K562 (cell line): Measurements from ENCODE around the gene BRD3. TPM values are rescaled to one million over a fixed set of nuclear protein-coding genes. Genes with fewer than 3 reads are reported as not detected.

Experiments used
- ATAC-seq: fragments of 200-7000 bp; cut with Tn5 transposase; 3 replicates; pipeline ENCODE4 v1.9.1; 2020; ENCODE audit warnings: moderate library complexity
- BruUV-seq: library from RNA; stranded (reverse); fragments of 400-500 nt; replicated peaks from 2 replicates; lab custom pipeline; 2021; lab: Mats Ljungman, UMichigan
- CTCF ChIA-PET: fragments of 300-600 bp; formaldehyde crosslinking; extraction: SDS; loops from one replicate; lab custom pipeline; 2021; ENCODE audit warnings: low intra/inter-chr PET ratio; lab: Yijun Ruan, JAX
- POLR2A ChIA-PET: fragments of 300-600, 350-650 bp; sonication (Branson Sonifier 250); formaldehyde crosslinking; extraction: SDS; loops from one replicate; lab custom pipeline; 2021; ENCODE audit warnings: antibody characterized with exemption, inconsistent platforms; lab: Yijun Ruan, JAX
- DNase-seq, 4 experiments: peaks; one replicate each; pipeline versions ENCODE4 v3.0.0 to v3.0.0-alpha.2; 2011 to 2018; ENCODE audit warnings: low spot score in 3 of 4, mixed read lengths in 3 of 4; ENCODE audit errors: extremely low read depth in 1 of 4
- FAIRE-seq: peaks from 2 replicates; lab custom pipeline; 2011; peaks lifted over from hg19 to GRCh38; lab: Jason Lieb, UNC
- H2AFZ ChIP-seq: 2 replicates; pipeline ENCODE4 v1.6.0; 2011; ENCODE audit warnings: low read depth, low read length, control low read depth, inconsistent platforms
- H3K27ac ChIP-seq: fragments of 200-600 bp; 3 replicates; pipeline ENCODE4 v1.8.0; 2011; ENCODE audit warnings: low read depth, mild to moderate bottlenecking, control low read depth, inconsistent platforms, low read length, moderate library complexity, mixed read lengths; ENCODE audit errors: extremely low read depth
- H3K27me3 ChIP-seq, 2 experiments: fragments of 300-600 bp in 1 of 2; 2 replicates in 1 of 2; 3 replicates in 1 of 2; pipeline versions ENCODE4 v1.6.0 to v1.8.0; 2011; ENCODE audit warnings: inconsistent platforms in 2 of 2, low read length in 2 of 2, mild to moderate bottlenecking in 1 of 2, mixed read lengths in 1 of 2, moderate library complexity in 1 of 2; ENCODE audit not compliant: control insufficient read depth in 2 of 2, insufficient read depth in 2 of 2
- H3K36me3 ChIP-seq: fragments of 300-600 bp; 3 replicates; pipeline ENCODE4 v1.8.0; 2011; ENCODE audit warnings: mild to moderate bottlenecking, low read length, inconsistent platforms; ENCODE audit not compliant: control insufficient read depth, insufficient read depth
- H3K4me1 ChIP-seq, 2 experiments: fragments of 200-600 bp in 1 of 2; replicated peaks in 1 of 2; 2 replicates in 1 of 2; 3 replicates in 1 of 2; pipeline versions ENCODE4 v1.5.1 to v1.8.0; 2011; ENCODE audit warnings: inconsistent platforms in 2 of 2, low read length in 2 of 2, mild to moderate bottlenecking in 1 of 2, mixed read lengths in 1 of 2, moderate library complexity in 1 of 2; ENCODE audit not compliant: control insufficient read depth in 2 of 2, insufficient read depth in 2 of 2
- H3K4me2 ChIP-seq: 2 replicates; pipeline ENCODE4 v1.6.1; 2011; ENCODE audit warnings: low read length, control low read depth, inconsistent platforms, mixed read lengths; ENCODE audit not compliant: insufficient read depth
- H3K4me3 ChIP-seq: fragments of 200-600 bp; sonication (generic), shearing (Covaris generic); 2 replicates; pipeline ENCODE4 v1.5.1; 2016; ENCODE audit warnings: control low read depth, inconsistent platforms
- H3K79me2 ChIP-seq: fragments of 200-600 bp; 3 replicates; pipeline ENCODE4 v1.8.0; 2011; ENCODE audit warnings: low read length, inconsistent platforms; ENCODE audit not compliant: control insufficient read depth, insufficient read depth
- H3K9ac ChIP-seq, 2 experiments: 2 replicates each; pipeline versions ENCODE4 v1.6.0 to v1.6.1; 2011; ENCODE audit warnings: low read depth in 2 of 2, low read length in 2 of 2, control low read depth in 1 of 2, inconsistent platforms in 1 of 2, mild to moderate bottlenecking in 1 of 2, mixed read lengths in 1 of 2; ENCODE audit not compliant: insufficient read depth in 1 of 2
- H3K9me1 ChIP-seq: one replicate; pipeline ENCODE4 v1.6.0; 2011; ENCODE audit warnings: inconsistent platforms, mild to moderate bottlenecking, low read length, moderate library complexity; ENCODE audit not compliant: control insufficient read depth, insufficient read depth
- H3K9me3 ChIP-seq: replicated peaks from 2 replicates; pipeline ENCODE4 v1.5.1; 2011; ENCODE audit warnings: low read depth, low read length, inconsistent platforms; ENCODE audit not compliant: control insufficient read depth, insufficient read depth
- H4K20me1 ChIP-seq: replicated peaks from 2 replicates; pipeline ENCODE4 v1.6.1; 2011; ENCODE audit warnings: low read length, inconsistent platforms, mixed read lengths; ENCODE audit not compliant: control insufficient read depth, insufficient read depth
- CBX5 ChIP-seq: IDR thresholded peaks from 2 replicates; pipeline ENCODE4 v1.6.1; 2014; ENCODE audit warnings: low read depth, borderline replicate concordance
- DPF2 ChIP-seq: fragments of 450-650 bp; IDR thresholded peaks from 2 replicates; pipeline ENCODE4 v1.6.1; 2016
- ETV5 ChIP-seq: sonication (generic); formaldehyde crosslinking; IDR thresholded peaks from 2 replicates; pipeline ENCODE4 v1.4.0; 2020; ENCODE audit warnings: low read depth, mild to moderate bottlenecking, missing genetic modification reagents
- FOXJ3 ChIP-seq: sonication (generic); formaldehyde crosslinking; IDR thresholded peaks from 2 replicates; pipeline ENCODE4 v1.4.0; 2020; ENCODE audit warnings: mild to moderate bottlenecking, missing genetic modification reagents
- HNRNPLL ChIP-seq: fragments of 200-400 bp; formaldehyde crosslinking; IDR thresholded peaks from 2 replicates; pipeline ENCODE4 v1.6.1; 2017; ENCODE audit warnings: low read length, low read depth, mild to moderate bottlenecking; ENCODE audit not compliant: poor library complexity, severe bottlenecking
- HOXB6 ChIP-seq: fragments of 250-450 bp; sonication (Bioruptor Pico); IDR thresholded peaks from 2 replicates; pipeline ENCODE4 v1.5.1; 2022; ENCODE audit warnings: mild to moderate bottlenecking, borderline replicate concordance
- KAT8 ChIP-seq: fragments of 450-650 bp; IDR thresholded peaks from 2 replicates; pipeline ENCODE4 v1.6.1; 2016; ENCODE audit warnings: low read depth, mild to moderate bottlenecking
- KLF1 ChIP-seq: fragments of 450-650 bp; IDR thresholded peaks from 2 replicates; pipeline ENCODE4 v1.6.1; 2016; ENCODE audit warnings: missing genetic modification characterization, missing compliant biosample characterization
- MTF1 ChIP-seq: fragments of 250-450 bp; sonication (Bioruptor Pico); IDR thresholded peaks from 2 replicates; pipeline ENCODE4 v1.9.0; 2021; ENCODE audit warnings: moderate library complexity, mild to moderate bottlenecking, inconsistent platforms, borderline replicate concordance
- RBM14 ChIP-seq: fragments of 200-400 bp; formaldehyde crosslinking; IDR thresholded peaks from 2 replicates; pipeline ENCODE4 v1.6.1; 2018; ENCODE audit warnings: low read depth, mild to moderate bottlenecking, low read length, moderate library complexity, borderline replicate concordance; ENCODE audit not compliant: insufficient read depth
- SMC3 ChIP-seq: conservative IDR thresholded peaks from 2 replicates; pipeline ENCODE4 v1.6.1; 2011; ENCODE audit warnings: low read depth, low read length, improper control_type of control experiment; ENCODE audit not compliant: insufficient read depth
- ZC3H11A ChIP-seq: IDR thresholded peaks from 2 replicates; pipeline ENCODE4 v1.6.1; 2012; ENCODE audit warnings: low read depth, low read length, improper control_type of control experiment
- ZNF124 ChIP-seq: sonication (generic); formaldehyde crosslinking; IDR thresholded peaks from 2 replicates; pipeline ENCODE4 v1.8.1; 2022; ENCODE audit warnings: missing genetic modification reagents
- ZNF224 ChIP-seq: sonication (generic); formaldehyde crosslinking; IDR thresholded peaks from 2 replicates; pipeline ENCODE4 v1.8.0; 2022; ENCODE audit warnings: mild to moderate bottlenecking, missing genetic modification reagents
- ZNF79 ChIP-seq: fragments of 250-450 bp; sonication (Bioruptor Pico); IDR thresholded peaks from 2 replicates; pipeline ENCODE4 v1.4.0; 2020; ENCODE audit warnings: low read depth, mild to moderate bottlenecking, moderate library complexity
- WGBS: fragments of 100-300 bp; shearing (Covaris generic); methylation state at CpG from one replicate; pipeline ENCODE4 v1.1.6; 2016; ENCODE audit warnings: low coverage, mixed read lengths; ENCODE audit not compliant: insufficient coverage; ENCODE audit errors: missing lambda C conversion rate; 5-methylcytosine and 5-hydroxymethylcytosine counted together
- in situ Hi-C: fragments of 300-500 bp; cut with MboI; formaldehyde crosslinking; loops from 4 replicates; pipeline ENCODE4 v1.15.0; 2018; ENCODE audit warnings: inconsistent platforms, mixed read lengths
- intact Hi-C: fragments of 100-400 bp; cut with micrococcal nuclease; formaldehyde crosslinking; loops from 2 replicates; pipeline ENCODE4 v1.14.2; 2022
- polyA plus RNA-seq, 8 experiments: library from polyadenylated mRNA; depleted of rRNA in 4 of 8; stranded (reverse) in 5 of 8; unstranded in 3 of 8; fragments of >200 nt; fragmentation: Nextera tagmentation in 2 of 8; fragmentation: Illumina TruSeq in 1 of 8; extraction: Ambion mirVana in 2 of 8; extraction: Trizol in 1 of 8; gene quantifications; 2 replicates each; pipeline versions ENCODE4 v1.2.1 to v1.2.3, GENCODE V29; 2011 to 2014; ENCODE audit warnings: inconsistent platforms in 1 of 8, missing spikeins in 1 of 8
- total RNA-seq, 7 experiments: library from RNA; depleted of rRNA in 6 of 7; stranded (reverse); fragments of >200 nt in 6 of 7; fragmentation: Illumina TruSeq in 2 of 7; extraction: Trizol in 2 of 7; gene quantifications; 2 replicates each; pipeline versions ENCODE4 v1.2.1 to v1.2.3, GENCODE V29; 2011 to 2021; ENCODE audit warnings: low replicate concordance in 1 of 7
- TF ChIP-seq, protein P1 (sequence below): fragments of 250-450 bp; sonication (Bioruptor Pico); IDR thresholded peaks from 2 replicates; pipeline ENCODE4 v1.4.0; 2020; ENCODE audit warnings: mild to moderate bottlenecking, moderate library complexity
- TF ChIP-seq, protein P2 (sequence below): fragments of 450-650 bp; formaldehyde crosslinking; IDR thresholded peaks from 2 replicates; pipeline ENCODE4 v1.4.0; 2022; ENCODE audit warnings: missing genetic modification characterization
- TF ChIP-seq, protein P3 (sequence below), 2 experiments: fragments of 450-650 bp; conservative IDR thresholded peaks; 2 replicates each; pipeline ENCODE4 v1.6.1; 2017; ENCODE audit warnings: mild to moderate bottlenecking in 2 of 2, moderate library complexity in 2 of 2

Gene BRD3
- total and polyA plus RNA-seq, 9 of the 15 experiments (the other 6 are each of a cell fraction or from before 2014, with no cell fraction given): 0.82 to 37.1 (median 4.2) TPM

DNA sequence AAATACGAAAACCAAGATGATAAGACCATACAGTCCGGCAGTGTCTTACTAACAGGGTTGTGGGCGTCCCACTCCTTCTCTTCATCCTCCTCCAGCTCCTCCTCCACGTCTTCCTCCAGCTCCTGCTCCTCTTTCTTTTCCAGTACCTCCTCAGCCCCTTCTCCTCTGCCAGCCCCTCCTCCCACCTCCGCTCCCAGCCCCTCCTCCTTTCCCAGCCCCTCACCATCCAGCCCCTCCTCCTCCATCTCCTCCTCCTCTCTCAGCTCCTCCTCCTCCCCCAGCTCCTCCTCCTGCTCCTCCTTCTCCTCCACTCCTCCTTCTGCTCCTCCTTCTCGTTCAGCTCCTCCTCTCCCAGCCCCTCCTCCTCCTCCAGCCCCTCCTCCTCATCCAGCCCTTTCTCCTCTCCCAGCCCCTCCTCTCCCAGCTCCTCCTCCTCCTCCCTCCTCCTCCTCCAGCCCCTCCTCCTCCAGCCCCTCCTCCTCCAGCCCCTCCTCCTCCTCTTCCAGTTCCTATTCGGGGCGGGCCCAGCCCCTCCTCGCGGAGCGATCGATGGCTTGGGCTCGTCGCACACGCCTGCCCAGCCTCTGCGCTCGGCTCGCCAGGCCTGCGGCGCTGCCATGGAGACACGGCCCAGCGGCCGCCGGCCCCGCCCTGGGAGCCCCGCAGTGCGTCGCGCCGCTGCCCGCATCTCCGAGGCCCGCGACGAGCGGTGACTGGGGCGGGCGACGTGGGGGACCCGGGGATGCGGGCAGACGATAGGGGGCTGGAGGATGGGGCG is 42.8 kb downstream of the BRD3 start, which contains the start of gene BRD3OS:
TSS of gene BRD3OS (plus strand) at position 654 of the 778 bp plus-strand sequence. CDS start 1,267 bp downstream, outside the sequence.
- Histone ChIP-seq H4K20me1 (no peaks in the 10 kb centered on the region), H3K36me3 (no peaks in the 10 kb centered on the region), H3K4me3 (peak within 1 kb of the TSS; percentile 81), H3K27me3 (peaks cover 3 to 8% of the 10 kb centered on the region in 2 experiments; a peak in 1 of 5 replicates), H3K9me3 (no peaks in the 10 kb centered on the region), H3K9me1 (no peaks in the 10 kb centered on the region), H2AFZ (peak within 1 kb of the TSS; percentile 85), H3K4me1 (peaks cover 4 to 23% of the 10 kb centered on the region in 2 experiments; a peak in 3 of 5 replicates), H3K4me2 (peak within 1 kb of the TSS; percentile 77), H3K79me2 (no peaks in the 10 kb centered on the region), H3K27ac (no peak within 1 kb of the TSS; the same call in 2 of the 3 replicates), H3K9ac (peak within 1 kb of the TSS; percentile 44 to 92; a peak in 3 of 4 replicates)
- POLR2A ChIA-PET: interaction anchor here (0.6 to 0.8 kb wide), 3 partner anchors 31 to 756 kb away, joined by 3 read pairs; no protein-coding TSS in a partner anchor
- intact Hi-C loops (no loop called here), in situ Hi-C loops (no loop called here)
- CTCF ChIA-PET: no interaction called here
- ATAC-seq (peak; percentile 95), DNase-seq (peak; percentile 91 to 95 (median 94)), FAIRE-seq (peak; percentile 100)
- WGBS: 2% methylated on average over 19 of the region's 43 CpGs
- no TSS peak for BruUV-seq
- no peak for TF ChIP-seq SMC3
- TF ChIP-seq HNRNPLL: peak; percentile 25
- TF ChIP-seq DPF2: peak; percentile 77
- TF ChIP-seq, protein P1, sequence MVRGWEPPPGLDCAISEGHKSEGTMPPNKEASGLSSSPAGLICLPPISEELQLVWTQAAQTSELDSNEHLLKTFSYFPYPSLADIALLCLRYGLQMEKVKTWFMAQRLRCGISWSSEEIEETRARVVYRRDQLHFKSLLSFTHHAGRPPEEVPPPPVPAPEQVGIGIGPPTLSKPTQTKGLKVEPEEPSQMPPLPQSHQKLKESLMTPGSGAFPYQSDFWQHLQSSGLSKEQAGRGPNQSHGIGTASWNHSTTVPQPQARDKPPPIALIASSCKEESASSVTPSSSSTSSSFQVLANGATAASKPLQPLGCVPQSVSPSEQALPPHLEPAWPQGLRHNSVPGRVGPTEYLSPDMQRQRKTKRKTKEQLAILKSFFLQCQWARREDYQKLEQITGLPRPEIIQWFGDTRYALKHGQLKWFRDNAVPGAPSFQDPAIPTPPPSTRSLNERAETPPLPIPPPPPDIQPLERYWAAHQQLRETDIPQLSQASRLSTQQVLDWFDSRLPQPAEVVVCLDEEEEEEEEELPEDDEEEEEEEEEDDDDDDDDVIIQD: no peak
- TF ChIP-seq RBM14: no peak
- TF ChIP-seq, protein P2, sequence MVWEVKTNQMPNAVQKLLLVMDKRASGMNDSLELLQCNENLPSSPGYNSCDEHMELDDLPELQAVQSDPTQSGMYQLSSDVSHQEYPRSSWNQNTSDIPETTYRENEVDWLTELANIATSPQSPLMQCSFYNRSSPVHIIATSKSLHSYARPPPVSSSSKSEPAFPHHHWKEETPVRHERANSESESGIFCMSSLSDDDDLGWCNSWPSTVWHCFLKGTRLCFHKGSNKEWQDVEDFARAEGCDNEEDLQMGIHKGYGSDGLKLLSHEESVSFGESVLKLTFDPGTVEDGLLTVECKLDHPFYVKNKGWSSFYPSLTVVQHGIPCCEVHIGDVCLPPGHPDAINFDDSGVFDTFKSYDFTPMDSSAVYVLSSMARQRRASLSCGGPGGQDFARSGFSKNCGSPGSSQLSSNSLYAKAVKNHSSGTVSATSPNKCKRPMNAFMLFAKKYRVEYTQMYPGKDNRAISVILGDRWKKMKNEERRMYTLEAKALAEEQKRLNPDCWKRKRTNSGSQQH (CRISPR knock-in tag): 0 out of 2 replicates have a peak, but pooled peaks have one; percentile 57
- TF ChIP-seq KLF1: no peak
- no peak for TF ChIP-seq CBX5
- TF ChIP-seq, protein P3, sequence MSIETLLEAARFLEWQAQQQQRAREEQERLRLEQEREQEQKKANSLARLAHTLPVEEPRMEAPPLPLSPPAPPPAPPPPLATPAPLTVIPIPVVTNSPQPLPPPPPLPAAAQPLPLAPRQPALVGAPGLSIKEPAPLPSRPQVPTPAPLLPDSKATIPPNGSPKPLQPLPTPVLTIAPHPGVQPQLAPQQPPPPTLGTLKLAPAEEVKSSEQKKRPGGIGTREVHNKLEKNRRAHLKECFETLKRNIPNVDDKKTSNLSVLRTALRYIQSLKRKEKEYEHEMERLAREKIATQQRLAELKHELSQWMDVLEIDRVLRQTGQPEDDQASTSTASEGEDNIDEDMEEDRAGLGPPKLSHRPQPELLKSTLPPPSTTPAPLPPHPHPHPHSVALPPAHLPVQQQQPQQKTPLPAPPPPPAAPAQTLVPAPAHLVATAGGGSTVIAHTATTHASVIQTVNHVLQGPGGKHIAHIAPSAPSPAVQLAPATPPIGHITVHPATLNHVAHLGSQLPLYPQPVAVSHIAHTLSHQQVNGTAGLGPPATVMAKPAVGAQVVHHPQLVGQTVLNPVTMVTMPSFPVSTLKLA (conservative IDR thresholded peaks at IDR 0.05): peak in 1 of 2 experiments; percentile 53; a peak in 1 of 4 replicates
- TF ChIP-seq ZNF124 (CRISPR knock-in tag): no peak
- no peak for TF ChIP-seq FOXJ3
- TF ChIP-seq ZNF79 (CRISPR knock-in tag): no peak
- TF ChIP-seq KAT8: no peak
- TF ChIP-seq MTF1 (CRISPR knock-in tag): no peak
- no peak for TF ChIP-seq HOXB6 (CRISPR knock-in tag)
- TF ChIP-seq ZNF224: no peak
- TF ChIP-seq ZC3H11A: no peak
- TF ChIP-seq ETV5 (CRISPR knock-in tag): no peak
